Stomach smooth muscle (tissue), 2 donors: ENCODE measurements around the gene TENM4.

Source experiments
- H3K27ac ChIP-seq: one replicate; pipeline ENCODE4 v1.7.0; 2013; ENCODE audit warnings: mild to moderate bottlenecking, low read length, inconsistent platforms
- H3K27me3 ChIP-seq, 2 donors: one replicate each; pipeline ENCODE4 v1.7.0; 2013; ENCODE audit warnings: low read length in 2 of 2; ENCODE audit not compliant: insufficient read depth in 2 of 2, control insufficient read depth in 1 of 2
- H3K36me3 ChIP-seq, 2 donors: one replicate each; pipeline ENCODE4 v1.7.0; 2013; ENCODE audit warnings: low read length in 2 of 2; ENCODE audit not compliant: control insufficient read depth in 2 of 2, insufficient read depth in 2 of 2
- H3K4me1 ChIP-seq: one replicate; pipeline ENCODE4 v1.7.0; 2013; ENCODE audit warnings: low read length; ENCODE audit not compliant: control insufficient read depth, insufficient read depth
- H3K4me3 ChIP-seq, 2 donors: one replicate each; pipeline ENCODE4 v1.7.0; 2013; ENCODE audit warnings: low read length in 2 of 2
- H3K9ac ChIP-seq, 2 donors: one replicate each; pipeline ENCODE4 v1.7.0; 2013; ENCODE audit warnings: low read length in 2 of 2, mild to moderate bottlenecking in 1 of 2
- H3K9me3 ChIP-seq, 2 donors: one replicate each; pipeline ENCODE4 v1.7.0; 2013; ENCODE audit warnings: low read length in 2 of 2; ENCODE audit not compliant: control insufficient read depth in 2 of 2
- donor health status: healthy.
- donor health status: Pancreatic carcinoma.

TENM4 gene

GRCh38 chr11:79404806-79405205, 36.0 kb downstream of the TENM4 start:
- Histone ChIP-seq H3K9me3 (no peaks in the 10 kb centered on the region), H3K27ac (no peak overlapping the region), H3K4me1 (no peaks in the 10 kb centered on the region), H3K4me3 (no peak overlapping the region), H3K9ac (no peak overlapping the region), H3K27me3 (peaks cover 0 to 3% of the 10 kb centered on the region in 2 donors), H3K36me3 (no peaks in the 10 kb centered on the region)

GRCh38 chr11:79404325-79404724, 36.5 kb downstream of the TENM4 start:
- Histone ChIP-seq H3K9ac (no peak overlapping the region), H3K4me3 (no peak overlapping the region), H3K27me3 (peaks cover 0 to 3% of the 10 kb centered on the region in 2 donors), H3K4me1 (no peaks in the 10 kb centered on the region), H3K9me3 (no peaks in the 10 kb centered on the region), H3K36me3 (no peaks in the 10 kb centered on the region), H3K27ac (no peak overlapping the region)

GRCh38 chr11:79403839-79404238, 37.0 kb downstream of the TENM4 start:
- no peak overlapping the region for H3K27ac ChIP-seq
- H3K9me3 ChIP-seq: no peaks in the 10 kb centered on the region
- no peaks in the 10 kb centered on the region for H3K4me1 ChIP-seq
- no peaks in the 10 kb centered on the region for H3K36me3 ChIP-seq
- H3K4me3 ChIP-seq: no peak overlapping the region
- no peak overlapping the region for H3K9ac ChIP-seq
- H3K27me3 ChIP-seq: peaks cover 0 to 5% of the 10 kb centered on the region in 2 donors

GRCh38 chr11:79402912-79403311, 37.9 kb downstream of the TENM4 start:
- no peak overlapping the region for H3K4me3 ChIP-seq
- no peaks in the 10 kb centered on the region for H3K36me3 ChIP-seq
- peaks cover 0 to 6% of the 10 kb centered on the region in 2 donors for H3K27me3 ChIP-seq
- H3K9me3 ChIP-seq: no peaks in the 10 kb centered on the region
- H3K9ac ChIP-seq: no peak overlapping the region
- no peak overlapping the region for H3K27ac ChIP-seq
- no peaks in the 10 kb centered on the region for H3K4me1 ChIP-seq

- H3K4me3 ChIP-seq: no peak overlapping the region
- H3K9ac ChIP-seq: no peak overlapping the region
- H3K9me3 ChIP-seq: no peaks in the 10 kb centered on the region
- H3K27ac ChIP-seq: no peak overlapping the region
- no peaks in the 10 kb centered on the region for H3K4me1 ChIP-seq
- no peaks in the 10 kb centered on the region for H3K36me3 ChIP-seq
- H3K27me3 ChIP-seq: peaks cover 0 to 6% of the 10 kb centered on the region in 2 donors
Measured at GRCh38 chr11:79400717-79401330, 40.0 kb downstream of the TENM4 start.

GRCh38 chr11:79400206-79400605, 40.6 kb downstream of the TENM4 start:
- Histone ChIP-seq H3K4me1 (no peaks in the 10 kb centered on the region), H3K9me3 (no peaks in the 10 kb centered on the region), H3K36me3 (no peaks in the 10 kb centered on the region), H3K4me3 (no peak overlapping the region), H3K27ac (no peak overlapping the region), H3K27me3 (peaks cover 0 to 6% of the 10 kb centered on the region in 2 donors), H3K9ac (no peak overlapping the region)

- Histone ChIP-seq H3K4me3 (no peak overlapping the region), H3K4me1 (no peaks in the 10 kb centered on the region), H3K36me3 (no peaks in the 10 kb centered on the region), H3K9ac (no peak overlapping the region), H3K27me3 (peaks cover 0 to 8% of the 10 kb centered on the region in 2 donors), H3K9me3 (no peaks in the 10 kb centered on the region), H3K27ac (no peak overlapping the region)
Measured at GRCh38 chr11:79397252-79397651, 43.6 kb downstream of the TENM4 start.

- Histone ChIP-seq H3K36me3 (no peaks in the 10 kb centered on the region), H3K4me1 (no peaks in the 10 kb centered on the region), H3K27me3 (peaks cover 0 to 8% of the 10 kb centered on the region in 2 donors), H3K9ac (no peak overlapping the region), H3K27ac (no peak overlapping the region), H3K9me3 (no peaks in the 10 kb centered on the region), H3K4me3 (no peak overlapping the region)
Measured at GRCh38 chr11:79396674-79397073, 44.2 kb downstream of the TENM4 start.

- Histone ChIP-seq H3K27ac (no peak overlapping the region), H3K4me1 (peaks cover under 1% of the 10 kb centered on the region), H3K36me3 (no peaks in the 10 kb centered on the region), H3K4me3 (no peak overlapping the region), H3K9me3 (no peaks in the 10 kb centered on the region), H3K27me3 (peaks cover 0 to 8% of the 10 kb centered on the region in 2 donors), H3K9ac (no peak overlapping the region)
Measured at GRCh38 chr11:79396001-79396400, 44.8 kb downstream of the TENM4 start.

GRCh38 chr11:79393362-79394043, 47.3 kb downstream of the TENM4 start:
- no peak overlapping the region for H3K9ac ChIP-seq
- peaks cover 5% of the 10 kb centered on the region for H3K4me1 ChIP-seq
- H3K27ac ChIP-seq: no peak overlapping the region
- peaks cover 0 to 2% of the 10 kb centered on the region in 2 donors for H3K27me3 ChIP-seq
- H3K9me3 ChIP-seq: no peaks in the 10 kb centered on the region
- no peaks in the 10 kb centered on the region for H3K36me3 ChIP-seq
- H3K4me3 ChIP-seq: no peak overlapping the region

- H3K4me3 ChIP-seq: no peak overlapping the region
- peaks cover 5% of the 10 kb centered on the region for H3K4me1 ChIP-seq
- H3K27ac ChIP-seq: no peak overlapping the region
- no peaks in the 10 kb centered on the region for H3K9me3 ChIP-seq
- H3K27me3 ChIP-seq: peaks cover 0 to 2% of the 10 kb centered on the region in 2 donors
- no peak overlapping the region for H3K9ac ChIP-seq
- no peaks in the 10 kb centered on the region for H3K36me3 ChIP-seq
Measured at GRCh38 chr11:79392161-79392560, 48.7 kb downstream of the TENM4 start.
